ENCODE data around the gene GRB14.
"Not testable (repeated sequence)": the region's sequence is repeated elsewhere in the genome, so short reads cannot be mapped to it uniquely, and the experiment has no call there.

GRB14 gene

GRCh38 chr2:164496421-164496820 lies 124.9 kb downstream of the GRB14 start:
- Histone ChIP-seq H3K27me3 (ENCODE audit: insufficient read depth, low read length) (no peaks in the 10 kb centered on the region), H3K9me3 (ENCODE audit: insufficient read depth, low read depth, low read length) (no peaks in the 10 kb centered on the region), H3K4me1 (ENCODE audit: insufficient read depth, low read length) (peaks cover 3% of the 10 kb centered on the region; the same call in 1 of the 2 replicates), H3K9ac (ENCODE audit: low read depth, low read length) (no peak overlapping the region), H3K36me3 (ENCODE audit: insufficient read depth, low read length) (peaks cover 11% of the 10 kb centered on the region; the same call in 1 of the 2 replicates), H3K27ac (ENCODE audit: low read depth, low read length) (no peak overlapping the region), H3K4me3 (ENCODE audit: low read length) (no peak overlapping the region)
- 85% methylated on average over 1 of the region's 3 CpGs for WGBS

GRCh38 chr2:164495491-164496223 lies 125.6 kb downstream of the GRB14 start:
- 72% methylated on average over 4 of the region's 6 CpGs for WGBS
- Histone ChIP-seq H3K4me1 (ENCODE audit: insufficient read depth, low read length) (peaks cover 3% of the 10 kb centered on the region; the same call in 1 of the 2 replicates), H3K9ac (ENCODE audit: low read depth, low read length) (no peak overlapping the region), H3K9me3 (ENCODE audit: insufficient read depth, low read depth, low read length) (no peaks in the 10 kb centered on the region), H3K27ac (ENCODE audit: low read depth, low read length) (no peak overlapping the region), H3K4me3 (ENCODE audit: low read length) (no peak overlapping the region), H3K36me3 (ENCODE audit: insufficient read depth, low read length) (peaks cover 11% of the 10 kb centered on the region; the same call in 1 of the 2 replicates), H3K27me3 (ENCODE audit: insufficient read depth, low read length) (no peaks in the 10 kb centered on the region)

- 93% methylated on average over 1 of the region's 1 CpG for WGBS
- H3K9me3 ChIP-seq (ENCODE audit: insufficient read depth, low read depth, low read length), result no peaks in the 10 kb centered on the region
- H3K9ac ChIP-seq (ENCODE audit: low read depth, low read length), result no peak overlapping the region
- H3K36me3 ChIP-seq (ENCODE audit: insufficient read depth, low read length), result no peaks in the 10 kb centered on the region
- no peaks in the 10 kb centered on the region for H3K4me1 ChIP-seq (ENCODE audit: insufficient read depth, low read length)
- H3K27me3 ChIP-seq (ENCODE audit: insufficient read depth, low read length), result no peaks in the 10 kb centered on the region
- no peak overlapping the region for H3K27ac ChIP-seq (ENCODE audit: low read depth, low read length)
- H3K4me3 ChIP-seq (ENCODE audit: low read length), result no peak overlapping the region
These were observed 135.7 kb downstream of the GRB14 start for GRCh38 chr2:164485541-164485940.

- H3K27me3 ChIP-seq (ENCODE audit: insufficient read depth, low read length), result no peaks in the 10 kb centered on the region
- H3K27ac ChIP-seq (ENCODE audit: low read depth, low read length), result no peak overlapping the region
- H3K4me3 ChIP-seq (ENCODE audit: low read length), result no peak overlapping the region
- no peaks in the 10 kb centered on the region for H3K36me3 ChIP-seq (ENCODE audit: insufficient read depth, low read length)
- 40% methylated on average over 2 of the region's 2 CpGs for WGBS
- no peaks in the 10 kb centered on the region for H3K9me3 ChIP-seq (ENCODE audit: insufficient read depth, low read depth, low read length)
- H3K9ac ChIP-seq (ENCODE audit: low read depth, low read length), result no peak overlapping the region
- no peaks in the 10 kb centered on the region for H3K4me1 ChIP-seq (ENCODE audit: insufficient read depth, low read length)
These were observed 141.8 kb downstream of the GRB14 start for GRCh38 chr2:164479460-164479859.

GRCh38 chr2:164478205-164478604 lies 143.1 kb downstream of the GRB14 start:
- no peak overlapping the region for H3K27ac ChIP-seq (ENCODE audit: low read depth, low read length)
- no peaks in the 10 kb centered on the region for H3K4me1 ChIP-seq (ENCODE audit: insufficient read depth, low read length)
- H3K9me3 ChIP-seq (ENCODE audit: insufficient read depth, low read depth, low read length), result no peaks in the 10 kb centered on the region
- H3K9ac ChIP-seq (ENCODE audit: low read depth, low read length), result no peak overlapping the region
- 76% methylated on average over 2 of the region's 2 CpGs for WGBS
- H3K36me3 ChIP-seq (ENCODE audit: insufficient read depth, low read length), result no peaks in the 10 kb centered on the region
- no peak overlapping the region for H3K4me3 ChIP-seq (ENCODE audit: low read length)
- H3K27me3 ChIP-seq (ENCODE audit: insufficient read depth, low read length), result no peaks in the 10 kb centered on the region

GRCh38 chr2:164474873-164475272 lies 146.4 kb downstream of the GRB14 start:
- no peaks in the 10 kb centered on the region for H3K36me3 ChIP-seq (ENCODE audit: insufficient read depth, low read length)
- H3K27ac ChIP-seq (ENCODE audit: low read depth, low read length), result no peak overlapping the region
- H3K4me1 ChIP-seq (ENCODE audit: insufficient read depth, low read length), result no peaks in the 10 kb centered on the region
- H3K9ac ChIP-seq (ENCODE audit: low read depth, low read length), result no peak overlapping the region
- H3K9me3 ChIP-seq (ENCODE audit: insufficient read depth, low read depth, low read length), result no peaks in the 10 kb centered on the region
- H3K27me3 ChIP-seq (ENCODE audit: insufficient read depth, low read length), result no peaks in the 10 kb centered on the region
- H3K4me3 ChIP-seq (ENCODE audit: low read length), result no peak overlapping the region

GRCh38 chr2:164473021-164473420 lies 148.3 kb downstream of the GRB14 start:
- Histone ChIP-seq H3K27ac (ENCODE audit: low read depth, low read length) (no peak overlapping the region), H3K4me3 (ENCODE audit: low read length) (no peak overlapping the region), H3K4me1 (ENCODE audit: insufficient read depth, low read length) (no peaks in the 10 kb centered on the region), H3K9ac (ENCODE audit: low read depth, low read length) (no peak overlapping the region), H3K9me3 (ENCODE audit: insufficient read depth, low read depth, low read length) (no peaks in the 10 kb centered on the region), H3K36me3 (ENCODE audit: insufficient read depth, low read length) (no peaks in the 10 kb centered on the region), H3K27me3 (ENCODE audit: insufficient read depth, low read length) (no peaks in the 10 kb centered on the region)
- 90% methylated on average over 1 of the region's 1 CpG for WGBS

GRCh38 chr2:164465047-164465446 lies 156.2 kb downstream of the GRB14 start:
- H3K4me1 ChIP-seq (ENCODE audit: insufficient read depth, low read length); H3K9me3 ChIP-seq (ENCODE audit: insufficient read depth, low read depth, low read length); H3K27me3 ChIP-seq (ENCODE audit: insufficient read depth, low read length); H3K27ac ChIP-seq (ENCODE audit: low read depth, low read length); H3K36me3 ChIP-seq (ENCODE audit: insufficient read depth, low read length); H3K4me3 ChIP-seq (ENCODE audit: low read length); H3K9ac ChIP-seq (ENCODE audit: low read depth, low read length): not testable (repeated sequence)
- no CpG with 5 or more reads among the region's 2 CpGs for WGBS

GRCh38 chr2:164464376-164464775 lies 156.9 kb downstream of the GRB14 start:
- Histone ChIP-seq H3K9ac (ENCODE audit: low read depth, low read length) (no peak overlapping the region), H3K27me3 (ENCODE audit: insufficient read depth, low read length) (no peaks in the 10 kb centered on the region), H3K9me3 (ENCODE audit: insufficient read depth, low read depth, low read length) (no peaks in the 10 kb centered on the region), H3K4me1 (ENCODE audit: insufficient read depth, low read length) (0 out of 2 replicates have a peak, but pooled peaks cover 4% of the 10 kb centered on the region), H3K36me3 (ENCODE audit: insufficient read depth, low read length) (no peaks in the 10 kb centered on the region), H3K27ac (ENCODE audit: low read depth, low read length) (no peak overlapping the region), H3K4me3 (ENCODE audit: low read length) (no peak overlapping the region)
- 95% methylated on average over 5 of the region's 5 CpGs for WGBS

- Histone ChIP-seq H3K27me3 (ENCODE audit: insufficient read depth, low read length) (no peaks in the 10 kb centered on the region), H3K4me3 (ENCODE audit: low read length) (no peak overlapping the region), H3K9ac (ENCODE audit: low read depth, low read length) (no peak overlapping the region), H3K9me3 (ENCODE audit: insufficient read depth, low read depth, low read length) (no peaks in the 10 kb centered on the region), H3K27ac (ENCODE audit: low read depth, low read length) (no peak overlapping the region), H3K4me1 (ENCODE audit: insufficient read depth, low read length) (peaks cover 9% of the 10 kb centered on the region; the same call in 1 of the 2 replicates), H3K36me3 (ENCODE audit: insufficient read depth, low read length) (no peaks in the 10 kb centered on the region)
- WGBS, result 84% methylated on average over 2 of the region's 2 CpGs
These were observed 162.5 kb downstream of the GRB14 start for GRCh38 chr2:164458792-164459191.

- no peak overlapping the region for H3K9ac ChIP-seq (ENCODE audit: low read depth, low read length)
- no peak overlapping the region for H3K27ac ChIP-seq (ENCODE audit: low read depth, low read length)
- peaks cover 9% of the 10 kb centered on the region; the same call in 1 of the 2 replicates for H3K4me1 ChIP-seq (ENCODE audit: insufficient read depth, low read length)
- WGBS, result 100% methylated on average over 1 of the region's 1 CpG
- H3K27me3 ChIP-seq (ENCODE audit: insufficient read depth, low read length), result no peaks in the 10 kb centered on the region
- H3K4me3 ChIP-seq (ENCODE audit: low read length), result no peak overlapping the region
- no peaks in the 10 kb centered on the region for H3K36me3 ChIP-seq (ENCODE audit: insufficient read depth, low read length)
- no peaks in the 10 kb centered on the region for H3K9me3 ChIP-seq (ENCODE audit: insufficient read depth, low read depth, low read length)
These were observed 164.0 kb downstream of the GRB14 start for GRCh38 chr2:164457271-164457670.

- no peak overlapping the region for H3K4me3 ChIP-seq (ENCODE audit: low read length)
- no peaks in the 10 kb centered on the region for H3K27me3 ChIP-seq (ENCODE audit: insufficient read depth, low read length)
- no peaks in the 10 kb centered on the region for H3K9me3 ChIP-seq (ENCODE audit: insufficient read depth, low read depth, low read length)
- H3K36me3 ChIP-seq (ENCODE audit: insufficient read depth, low read length), result no peaks in the 10 kb centered on the region
- H3K27ac ChIP-seq (ENCODE audit: low read depth, low read length), result no peak overlapping the region
- no peak overlapping the region for H3K9ac ChIP-seq (ENCODE audit: low read depth, low read length)
- H3K4me1 ChIP-seq (ENCODE audit: insufficient read depth, low read length), result peaks cover 9% of the 10 kb centered on the region; the same call in 1 of the 2 replicates
- WGBS, result 82% methylated on average over 4 of the region's 4 CpGs
These were observed 164.7 kb downstream of the GRB14 start for GRCh38 chr2:164456619-164457018.
